HepG2 (cell line): ENCODE data around the gene GNB3. TPM values are rescaled to one million over a fixed set of nuclear protein-coding genes. Genes with fewer than 3 reads are reported as not detected.

Experiments
- HOXD1 ChIP-seq: sonication (generic); formaldehyde crosslinking; IDR thresholded peaks from 2 replicates; pipeline ENCODE4 v1.5.0; 2020; ENCODE audit warnings: missing genetic modification reagents
- KIAA2018 ChIP-seq: sonication (generic); formaldehyde crosslinking; IDR thresholded peaks from 2 replicates; pipeline ENCODE4 v1.5.0; 2020; ENCODE audit warnings: mild to moderate bottlenecking, missing genetic modification reagents, borderline replicate concordance
- KLF16 ChIP-seq, 2 experiments: sonication (generic) in 1 of 2; formaldehyde crosslinking in 1 of 2; IDR thresholded peaks; 2 replicates each; pipeline versions ENCODE4 v1.6.1 to v1.8.0; 2016 to 2023; ENCODE audit warnings: missing genetic modification reagents in 2 of 2, missing compliant biosample characterization in 1 of 2
- MYC ChIP-seq: sonication (generic); formaldehyde crosslinking; IDR thresholded peaks from 2 replicates; pipeline ENCODE4 v1.9.0; 2021; ENCODE audit warnings: missing genetic modification reagents, borderline replicate concordance
- RCOR2 ChIP-seq: IDR thresholded peaks from 2 replicates; pipeline ENCODE4 v1.6.1; 2016; ENCODE audit warnings: missing biosample characterization, missing genetic modification reagents
- SMAD3 ChIP-seq: sonication (generic); formaldehyde crosslinking; IDR thresholded peaks from 2 replicates; pipeline ENCODE4 v1.4.0; 2020; ENCODE audit warnings: missing genetic modification reagents
- TOPORS ChIP-seq: sonication (generic); formaldehyde crosslinking; IDR thresholded peaks from 2 replicates; pipeline ENCODE4 v1.8.0; 2023; ENCODE audit warnings: mild to moderate bottlenecking, missing genetic modification reagents
- TRIM24 ChIP-seq: sonication (generic); formaldehyde crosslinking; IDR thresholded peaks from 2 replicates; pipeline ENCODE4 v1.8.0; 2022; ENCODE audit warnings: mild to moderate bottlenecking, missing genetic modification reagents
- ZC3H4 ChIP-seq: sonication (generic); formaldehyde crosslinking; IDR thresholded peaks from 2 replicates; pipeline ENCODE4 v1.4.0; 2020; ENCODE audit warnings: missing genetic modification reagents, borderline replicate concordance
- ZGPAT ChIP-seq: IDR thresholded peaks from 2 replicates; pipeline ENCODE4 v1.6.1; 2016; ENCODE audit warnings: mild to moderate bottlenecking
- ZNF549 ChIP-seq: sonication (generic); formaldehyde crosslinking; IDR thresholded peaks from 2 replicates; pipeline ENCODE4 v1.5.0; 2020; ENCODE audit warnings: missing genetic modification reagents
- ZNF570 ChIP-seq: sonication (generic); formaldehyde crosslinking; IDR thresholded peaks from 2 replicates; pipeline ENCODE4 v1.4.0; 2020; ENCODE audit warnings: mild to moderate bottlenecking, missing genetic modification reagents, borderline replicate concordance
- ZNF773 ChIP-seq: sonication (generic); formaldehyde crosslinking; IDR thresholded peaks from 2 replicates; pipeline ENCODE4 v1.4.0; 2020; ENCODE audit warnings: missing genetic modification reagents, borderline replicate concordance
- polyA plus RNA-seq, 8 experiments: library from polyadenylated mRNA; depleted of rRNA in 3 of 8; stranded (reverse) in 7 of 8; unstranded in 1 of 8; fragments of >200 nt; fragmentation: Illumina TruSeq in 4 of 8; extraction: Trizol in 4 of 8; gene quantifications; 2 replicates each; pipeline versions ENCODE4 v1.2.1 to v1.2.3, GENCODE V29; 2011 to 2016; ENCODE audit warnings: low read depth in 4 of 8, missing spikeins in 1 of 8, mixed read lengths in 1 of 8; ENCODE audit not compliant: insufficient read depth in 1 of 8
- total RNA-seq, 5 experiments: library from RNA; depleted of rRNA; stranded (reverse); fragments of >200 nt; fragmentation: Illumina TruSeq; extraction: Trizol; gene quantifications; 2 replicates each; pipeline ENCODE4 v1.2.3, GENCODE V29; 2016; ENCODE audit warnings: low read depth in 1 of 5
- TF ChIP-seq, protein P1 (sequence below): sonication (generic); formaldehyde crosslinking; IDR thresholded peaks from 2 replicates; pipeline ENCODE4 v1.5.1; 2020; ENCODE audit warnings: missing genetic modification reagents, mild to moderate bottlenecking, borderline replicate concordance
- TF ChIP-seq, protein P2 (sequence below): sonication (generic); formaldehyde crosslinking; IDR thresholded peaks from 2 replicates; pipeline ENCODE4 v1.5.0; 2020; ENCODE audit warnings: missing genetic modification reagents
- TF ChIP-seq, protein P3 (sequence below): sonication (generic); formaldehyde crosslinking; IDR thresholded peaks from 2 replicates; pipeline ENCODE4 v1.8.0; 2022; ENCODE audit warnings: mild to moderate bottlenecking, missing genetic modification reagents, moderate library complexity

The GNB3 gene
- total and polyA plus RNA-seq, 2 of the 13 experiments (the other 11 are each of a cell fraction or from before 2014, with no cell fraction given) = 1.3 to 3.6 TPM

DNA sequence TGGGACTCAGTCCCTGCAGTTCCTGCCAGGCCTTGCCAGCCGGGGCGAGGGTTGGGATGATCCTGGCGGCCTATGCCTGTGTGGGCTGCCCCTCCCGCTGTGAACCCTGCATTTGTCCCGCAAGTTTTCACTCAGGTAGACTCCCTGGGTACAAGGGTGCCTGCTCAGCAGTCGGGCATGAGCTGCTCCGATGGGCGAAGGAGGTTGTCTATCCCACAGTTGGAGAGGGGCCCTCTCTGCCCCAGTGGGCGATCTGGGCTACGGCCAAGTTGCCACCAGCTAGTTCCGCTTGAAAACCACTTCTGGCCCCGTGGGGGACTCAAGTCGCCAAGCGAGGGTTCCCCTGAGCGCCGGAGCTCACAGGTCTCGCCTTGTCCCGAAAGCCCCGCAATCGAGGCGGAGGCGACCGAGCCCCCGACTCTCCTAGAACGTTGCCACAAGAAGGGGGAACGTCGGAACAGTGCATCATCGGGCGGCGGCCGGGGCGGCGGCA lies 26.2 kb downstream of the GNB3 start (continued):
- peak; percentile 1; the same call in 1 of the 2 replicates for TF ChIP-seq ZGPAT
- TF ChIP-seq ZNF773 (CRISPR knock-in tag) = no peak
- TF ChIP-seq, protein P1, sequence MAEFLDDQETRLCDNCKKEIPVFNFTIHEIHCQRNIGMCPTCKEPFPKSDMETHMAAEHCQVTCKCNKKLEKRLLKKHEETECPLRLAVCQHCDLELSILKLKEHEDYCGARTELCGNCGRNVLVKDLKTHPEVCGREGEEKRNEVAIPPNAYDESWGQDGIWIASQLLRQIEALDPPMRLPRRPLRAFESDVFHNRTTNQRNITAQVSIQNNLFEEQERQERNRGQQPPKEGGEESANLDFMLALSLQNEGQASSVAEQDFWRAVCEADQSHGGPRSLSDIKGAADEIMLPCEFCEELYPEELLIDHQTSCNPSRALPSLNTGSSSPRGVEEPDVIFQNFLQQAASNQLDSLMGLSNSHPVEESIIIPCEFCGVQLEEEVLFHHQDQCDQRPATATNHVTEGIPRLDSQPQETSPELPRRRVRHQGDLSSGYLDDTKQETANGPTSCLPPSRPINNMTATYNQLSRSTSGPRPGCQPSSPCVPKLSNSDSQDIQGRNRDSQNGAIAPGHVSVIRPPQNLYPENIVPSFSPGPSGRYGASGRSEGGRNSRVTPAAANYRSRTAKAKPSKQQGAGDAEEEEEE (CRISPR knock-in tag) = no peak
- no peak for TF ChIP-seq TRIM24 (CRISPR knock-in tag)
- TF ChIP-seq ZC3H4 (CRISPR knock-in tag) = no peak
- TF ChIP-seq HOXD1 = no peak
- no peak for TF ChIP-seq ZNF570 (CRISPR knock-in tag)
- TF ChIP-seq TOPORS (CRISPR knock-in tag) = no peak
- TF ChIP-seq KLF16 (CRISPR knock-in tag; IDR thresholded peaks at IDR 0.05) = no peak
- TF ChIP-seq, protein P2, sequence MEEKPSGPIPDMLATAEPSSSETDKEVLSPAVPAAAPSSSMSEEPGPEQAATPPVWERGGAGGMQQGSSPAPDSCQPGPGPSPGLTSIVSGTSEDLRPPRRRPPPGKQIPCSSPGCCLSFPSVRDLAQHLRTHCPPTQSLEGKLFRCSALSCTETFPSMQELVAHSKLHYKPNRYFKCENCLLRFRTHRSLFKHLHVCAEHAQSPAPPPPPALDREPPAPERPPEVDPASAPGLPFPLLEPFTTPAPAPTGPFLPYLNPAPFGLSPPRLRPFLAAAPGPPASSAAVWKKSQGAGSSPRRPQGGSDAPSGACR (CRISPR knock-in tag) = no peak
- no peak for TF ChIP-seq ZNF549 (CRISPR knock-in tag)
- 0 out of 2 replicates have a peak, but pooled peaks have one; percentile 6 for TF ChIP-seq SMAD3 (CRISPR knock-in tag)
- no peak for TF ChIP-seq RCOR2
- no peak for TF ChIP-seq KIAA2018 (CRISPR knock-in tag)
- 0 out of 2 replicates have a peak, but pooled peaks have one; percentile 5 for TF ChIP-seq MYC (CRISPR knock-in tag)
- TF ChIP-seq, protein P3, sequence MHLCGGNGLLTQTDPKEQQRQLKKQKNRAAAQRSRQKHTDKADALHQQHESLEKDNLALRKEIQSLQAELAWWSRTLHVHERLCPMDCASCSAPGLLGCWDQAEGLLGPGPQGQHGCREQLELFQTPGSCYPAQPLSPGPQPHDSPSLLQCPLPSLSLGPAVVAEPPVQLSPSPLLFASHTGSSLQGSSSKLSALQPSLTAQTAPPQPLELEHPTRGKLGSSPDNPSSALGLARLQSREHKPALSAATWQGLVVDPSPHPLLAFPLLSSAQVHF (CRISPR knock-in tag) = 0 out of 2 replicates have a peak, but pooled peaks have one; percentile 15
